Right hindlimb (tissue), 1 donor: ENCODE measurements around the gene FMO2.
A peak's percentile ranks its signal among the peaks of the same experiment; 100 is the strongest.
"Not testable (repeated sequence)": the region's sequence is repeated elsewhere in the genome, so short reads cannot be mapped to it uniquely, and the experiment has no call there.

Source experiments
- DNase-seq: peaks from one replicate; pipeline ENCODE4 v3.0.0-alpha.2; 2018

The FMO2 gene

GRCh38 chr1:171221665-171222591 is 36.8 kb downstream of the FMO2 start:
- DNase-seq: no peak

- DNase-seq: peak; percentile 33
Measured at GRCh38 chr1:171222936-171223335, 37.8 kb downstream of the FMO2 start.

GRCh38 chr1:171224257-171224656 is 39.2 kb downstream of the FMO2 start:
- not testable (repeated sequence) for DNase-seq

DNA sequence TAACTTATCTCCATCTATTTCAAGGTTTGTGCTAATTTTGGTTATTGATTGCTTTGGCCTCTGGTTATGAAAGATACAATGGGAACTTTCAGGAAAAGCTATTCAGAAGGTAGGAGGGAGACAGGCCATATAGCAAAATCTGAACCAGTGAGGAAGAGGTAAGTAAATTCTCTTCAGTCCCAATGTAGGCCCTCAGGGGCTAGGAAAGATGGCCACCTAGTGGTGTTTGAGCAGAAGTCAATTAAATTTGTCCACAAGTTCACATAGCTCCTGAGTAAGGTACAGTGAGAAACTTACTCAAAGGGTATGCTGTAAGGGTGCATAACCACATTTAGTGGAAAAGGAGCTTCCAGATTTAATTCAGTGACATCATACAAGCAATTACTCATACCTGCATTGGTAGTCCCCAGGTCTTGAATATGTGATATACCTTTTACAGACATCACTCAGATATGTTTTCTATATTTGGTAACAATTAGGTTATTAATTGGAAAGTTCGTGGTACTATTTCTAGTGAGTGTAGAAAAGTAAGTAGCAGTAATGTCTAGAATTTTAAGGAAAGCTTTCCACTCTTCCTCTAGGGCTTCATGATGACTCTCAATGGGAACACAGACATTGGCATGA is 41.8 kb downstream of the FMO2 start:
- DNase-seq: peak; percentile 63

DNA sequence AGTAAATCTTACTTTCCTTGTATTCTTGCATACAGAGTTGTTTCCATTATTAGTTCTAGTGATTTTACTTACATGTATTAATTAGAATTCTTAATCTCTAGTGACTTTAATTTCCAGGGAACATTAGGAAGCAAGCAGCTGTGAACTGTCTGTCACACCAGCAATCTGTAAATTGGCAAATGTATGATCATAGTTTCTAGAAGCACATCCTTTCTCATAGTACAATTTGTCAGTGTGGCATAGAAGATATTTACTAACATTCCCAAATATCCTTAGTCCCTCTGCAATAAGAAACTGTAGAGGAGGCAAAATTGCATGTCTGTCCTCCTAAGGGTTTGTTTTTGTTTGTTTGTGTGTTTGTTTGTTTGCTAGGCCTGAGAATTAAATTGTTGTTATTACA is 46.2 kb downstream of the FMO2 start:
- no peak for DNase-seq

DNA sequence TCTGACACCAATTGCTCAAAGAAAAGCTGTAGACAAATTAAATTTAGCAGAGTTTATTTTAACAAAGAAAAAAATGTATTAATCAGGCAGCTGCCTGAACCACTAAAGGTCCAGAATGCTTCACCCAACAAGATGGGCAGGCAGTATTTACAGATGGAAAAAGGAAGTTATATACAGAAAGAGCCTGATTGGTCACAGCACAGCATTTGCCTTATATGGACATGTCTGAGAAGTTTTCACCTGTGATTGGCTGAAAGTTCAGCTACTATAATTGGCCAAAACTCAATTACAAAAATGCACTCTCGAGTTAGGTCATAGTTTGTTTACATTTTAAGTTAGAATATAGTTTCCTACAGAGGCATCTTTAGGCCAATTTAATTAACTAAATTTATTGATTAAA is 48.1 kb downstream of the FMO2 start:
- no peak for DNase-seq

- DNase-seq: not testable (repeated sequence)
Measured at GRCh38 chr1:171236231-171236630, 51.1 kb downstream of the FMO2 start.

GRCh38 chr1:171243878-171244277 is 58.8 kb downstream of the FMO2 start:
- DNase-seq: no peak

- DNase-seq: no peak
Measured at GRCh38 chr1:171245458-171246064, 60.5 kb downstream of the FMO2 start.

DNA sequence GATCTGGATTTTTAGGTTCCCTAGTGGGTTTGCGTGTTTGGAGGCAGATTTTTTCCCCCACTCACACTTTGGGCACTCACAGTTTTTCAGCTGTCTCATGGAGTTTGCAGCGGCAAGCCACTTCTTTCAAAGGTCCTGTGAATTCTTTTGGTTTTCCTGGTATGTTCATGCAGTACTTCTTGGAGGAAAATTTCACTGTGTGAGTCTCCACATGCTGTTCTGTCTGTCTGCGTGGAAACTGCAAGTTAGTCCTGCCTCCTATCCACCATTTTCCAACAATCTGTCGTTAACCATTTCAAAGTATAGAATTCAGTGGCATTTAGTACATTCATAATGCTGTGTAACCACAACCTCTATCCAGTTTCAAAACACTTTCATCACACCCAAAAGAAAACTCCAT is 62.4 kb downstream of the FMO2 start:
- no peak for DNase-seq

DNA sequence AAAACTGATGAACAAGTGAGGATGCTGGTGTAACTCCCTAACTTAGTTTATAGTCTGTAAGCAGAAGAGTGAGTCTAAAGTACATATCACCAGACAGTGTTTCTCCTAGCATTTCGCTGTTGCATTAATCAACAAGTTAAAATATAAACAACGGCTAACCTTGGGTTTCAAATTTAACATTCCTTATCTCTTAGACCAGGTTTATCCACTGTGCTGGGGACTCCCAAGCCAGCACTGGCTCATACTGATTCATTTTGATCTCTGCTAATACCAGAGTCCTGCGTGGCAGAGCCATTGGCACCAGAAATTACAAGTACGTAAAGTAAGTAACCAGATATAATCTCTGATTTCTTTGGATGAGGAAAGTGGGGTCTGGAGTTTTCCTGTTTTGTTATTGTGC is 63.2 kb downstream of the FMO2 start, which contains the start of gene FMO1:
FMO1 (plus strand) TSS at position 193 of the 400 bp plus-strand sequence. CDS start 9,594 bp downstream, outside the sequence.
- DNase-seq: no peak

- DNase-seq: no peak
Measured at GRCh38 chr1:171248841-171249240, 63.7 kb downstream of the FMO2 start.

DNA sequence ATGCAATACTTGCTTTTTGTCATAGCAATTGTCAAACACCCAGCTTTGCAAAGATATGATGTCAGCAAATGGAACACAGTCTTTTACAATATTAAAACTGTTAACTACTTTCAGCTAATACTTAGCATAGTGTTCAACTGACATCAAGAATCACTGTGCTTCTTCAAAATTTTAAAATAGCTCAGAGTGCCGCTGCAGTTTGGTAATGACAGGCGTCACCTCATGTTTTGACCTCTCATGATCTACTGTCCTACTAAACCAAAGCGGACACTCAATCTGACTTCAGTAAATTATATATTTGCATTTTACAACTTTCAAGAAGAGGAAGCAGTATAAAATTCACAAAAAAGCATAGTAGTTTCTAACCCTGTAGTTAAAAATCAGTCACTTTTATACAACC is 65.2 kb downstream of the FMO2 start:
- DNase-seq: no peak

- peak; percentile 75 for DNase-seq
Measured at GRCh38 chr1:171251042-171251951, 66.2 kb downstream of the FMO2 start.

DNA sequence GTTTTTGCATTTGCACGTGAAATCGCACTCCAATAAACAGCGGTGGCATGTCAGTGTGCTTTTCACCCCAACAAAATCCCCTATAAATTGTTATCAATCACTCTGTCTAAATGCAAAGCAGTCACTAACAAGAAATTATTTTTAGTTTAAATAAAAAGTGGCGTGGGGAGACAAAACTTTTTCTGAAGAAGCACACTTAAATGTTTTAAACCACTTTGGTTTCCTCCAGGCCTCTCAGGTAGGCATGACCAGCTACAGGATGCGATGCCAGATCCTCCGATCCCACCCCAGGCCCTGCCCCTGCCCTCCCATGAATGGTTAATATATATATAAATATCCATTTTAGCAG is 66.8 kb downstream of the FMO2 start:
- no peak for DNase-seq

GRCh38 chr1:171252482-171252881 is 67.4 kb downstream of the FMO2 start:
- DNase-seq: peak; percentile 75

DNA sequence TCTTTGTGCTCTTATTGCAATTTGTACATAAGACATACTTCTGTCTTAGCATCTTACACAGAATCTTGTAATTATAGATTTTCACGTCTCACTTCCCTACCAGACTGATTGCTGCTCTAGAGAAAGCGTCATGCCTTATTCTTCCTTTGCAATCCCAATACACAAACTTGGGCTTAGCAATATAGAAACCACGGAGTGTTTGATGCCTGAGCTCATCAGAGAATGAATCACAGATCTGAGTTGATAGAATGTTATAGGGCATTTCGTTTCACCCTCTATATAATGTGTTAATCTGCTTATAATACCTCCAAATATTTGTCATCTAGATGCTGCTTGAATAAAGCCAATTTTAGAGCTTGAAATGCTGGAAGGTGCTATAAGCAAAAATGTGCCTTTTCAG is 69.8 kb downstream of the FMO2 start:
- DNase-seq: no peak

- peak; percentile 50 for DNase-seq
Measured at GRCh38 chr1:171256940-171257606, 72.0 kb downstream of the FMO2 start.

DNA sequence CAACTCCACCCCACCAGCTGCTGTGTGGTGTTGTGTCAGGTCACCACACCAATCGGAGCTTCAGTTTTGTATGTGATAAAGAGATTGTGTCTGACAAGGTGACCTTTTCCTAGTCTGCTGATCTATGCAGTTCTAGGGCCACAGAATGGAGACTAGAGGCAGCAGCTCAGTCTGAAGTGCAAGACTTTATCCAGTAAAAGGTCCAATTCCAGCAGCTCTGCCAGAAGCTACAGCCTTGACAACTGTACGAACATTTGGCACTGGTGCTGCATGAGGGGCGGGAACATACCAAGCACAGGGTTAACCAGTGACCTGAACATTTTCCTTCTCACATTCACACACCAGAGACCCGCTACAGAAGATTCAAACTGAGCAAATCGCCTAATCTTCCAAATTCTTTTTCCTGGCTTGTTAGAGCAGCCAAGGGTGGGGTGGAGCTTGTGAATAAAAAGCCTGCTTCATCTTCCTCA is 72.5 kb downstream of the FMO2 start:
- peak; percentile 74 for DNase-seq

DNA sequence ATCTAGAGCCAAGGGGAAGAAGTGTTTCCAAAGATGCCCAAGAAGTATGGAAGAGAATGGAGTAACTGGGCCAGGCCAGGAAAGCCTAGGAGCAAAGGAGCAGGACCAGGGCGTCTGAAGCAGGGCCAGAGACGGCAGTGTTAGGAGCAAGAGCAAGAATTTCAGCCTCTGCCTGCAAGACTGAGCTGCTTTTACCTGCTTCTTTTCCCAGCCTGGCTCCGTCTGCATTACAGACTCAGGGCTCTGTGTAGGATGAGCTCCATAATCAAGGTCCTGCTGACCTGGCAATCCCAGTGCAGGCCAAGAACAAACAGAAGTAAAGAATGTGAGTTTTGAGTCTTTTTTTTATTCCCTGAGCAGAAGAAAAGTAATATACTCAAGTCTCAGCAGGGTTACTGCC is 73.3 kb downstream of the FMO2 start:
- no peak for DNase-seq

- DNase-seq: no peak
Measured at GRCh38 chr1:171258943-171259342, 73.8 kb downstream of the FMO2 start.
